ENCODE data around the gene UBA52. TPM values are rescaled to one million over a fixed set of nuclear protein-coding genes. Genes with fewer than 3 reads are reported as not detected.

Gene UBA52
- total and polyA plus RNA-seq, 2 of the 13 experiments (the other 11 are each of a cell fraction or from before 2014, with no cell fraction given), result 959 to 1,782 TPM

DNA sequence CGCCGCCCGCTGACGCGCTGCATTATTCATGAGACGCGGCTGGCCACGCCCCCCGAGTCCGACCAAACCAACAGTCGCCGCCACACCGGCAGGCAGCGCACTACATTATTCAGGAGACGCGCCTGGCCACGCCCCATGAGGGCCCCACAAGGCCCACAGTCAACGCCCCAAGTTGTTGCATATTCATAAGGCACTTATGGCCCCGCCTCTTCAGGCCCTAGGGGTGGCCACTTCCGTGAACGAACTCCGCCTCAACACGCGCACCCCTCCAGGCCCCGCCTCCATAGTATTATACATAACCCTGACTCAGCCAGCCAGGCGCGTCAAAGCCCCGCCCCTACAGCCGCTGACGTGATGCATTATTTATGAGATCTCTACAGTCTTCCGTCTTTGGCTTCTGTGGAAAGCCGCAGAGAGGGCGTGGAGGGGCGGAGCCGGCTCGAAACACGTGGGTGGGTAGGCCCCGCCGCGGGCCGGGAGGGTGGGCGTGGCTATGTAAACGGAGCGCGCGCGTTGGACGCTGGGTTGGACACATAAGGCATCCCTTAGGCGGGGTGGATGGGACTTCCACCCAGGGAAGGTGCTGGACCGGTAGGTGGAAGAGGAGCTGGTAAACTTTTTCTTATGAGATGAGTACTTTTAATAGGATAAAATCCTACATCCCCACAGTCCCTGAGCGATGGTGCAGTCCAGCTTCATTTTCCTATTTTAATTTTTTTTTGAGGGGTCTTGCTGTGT, 49.4 kb upstream of the UBA52 start (continued):
- TF ChIP-seq SMAD9 (CRISPR knock-in tag; IDR thresholded peaks at IDR 0.05) (no peak), EP300 (IDR thresholded peaks at IDR 0.05; ENCODE audit: low read depth in 2 of 2, low read length in 2 of 2) (0 out of 4 replicates have a peak, but pooled peaks of 1 of the 2 experiments have one; percentile 9), EP300 (CRISPR knock-in tag; IDR thresholded peaks at IDR 0.05; ENCODE audit: borderline replicate concordance) (no peak), ZNF281 (CRISPR knock-in tag; IDR thresholded peaks at IDR 0.05; ENCODE audit: borderline replicate concordance) (no peak), ATF1 (CRISPR knock-in tag; IDR thresholded peaks at IDR 0.05) (peak; percentile 67; the same call in 1 of the 2 replicates), ZNF143 (CRISPR knock-in tag; IDR thresholded peaks at IDR 0.05) (peak; percentile 88), ZNF747 (CRISPR knock-in tag; IDR thresholded peaks at IDR 0.05; ENCODE audit: borderline replicate concordance) (no peak), HNRNPLL (IDR thresholded peaks at IDR 0.05; ENCODE audit: low read depth, low read length, poor library complexity, severe bottlenecking) (peak; percentile 44), PAF1 (CRISPR knock-in tag; IDR thresholded peaks at IDR 0.05) (no peak), PAX8 (CRISPR knock-in tag; IDR thresholded peaks at IDR 0.05; ENCODE audit: borderline replicate concordance) (no peak), POLR2AphosphoS5 (IDR thresholded peaks at IDR 0.05; ENCODE audit: low read depth, low read length) (peak; percentile 63; the same call in 1 of the 2 replicates), SOX13 (IDR thresholded peaks at IDR 0.05) (no peak), SOX13 (CRISPR knock-in tag; conservative IDR thresholded peaks at IDR 0.05 in 1 of 2, IDR thresholded peaks at IDR 0.05 in 1 of 2) (no peak), ZNF772 (CRISPR knock-in tag; IDR thresholded peaks at IDR 0.05) (no peak), RBFOX2 (IDR thresholded peaks at IDR 0.05; ENCODE audit: low read depth, low read length) (0 out of 2 replicates have a peak, but pooled peaks have one; percentile 5), BCL3 (CRISPR knock-in tag; IDR thresholded peaks at IDR 0.05) (no peak), PHF21A (CRISPR knock-in tag; IDR thresholded peaks at IDR 0.05) (no peak)
- TF ChIP-seq, protein P1, sequence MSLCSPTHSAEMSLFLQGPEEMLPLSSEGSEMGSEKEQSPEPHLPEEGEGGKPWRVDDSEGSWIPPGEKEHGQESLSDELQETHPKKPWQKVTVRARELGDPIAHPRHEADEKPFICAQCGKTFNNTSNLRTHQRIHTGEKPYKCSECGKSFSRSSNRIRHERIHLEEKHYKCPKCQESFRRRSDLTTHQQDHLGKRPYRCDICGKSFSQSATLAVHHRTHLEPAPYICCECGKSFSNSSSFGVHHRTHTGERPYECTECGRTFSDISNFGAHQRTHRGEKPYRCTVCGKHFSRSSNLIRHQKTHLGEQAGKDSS (CRISPR knock-in tag; IDR thresholded peaks at IDR 0.05; ENCODE audit: borderline replicate concordance, low read depth), result no peak
- TF ChIP-seq, protein P2, sequence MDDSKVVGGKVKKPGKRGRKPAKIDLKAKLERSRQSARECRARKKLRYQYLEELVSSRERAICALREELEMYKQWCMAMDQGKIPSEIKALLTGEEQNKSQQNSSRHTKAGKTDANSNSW (CRISPR knock-in tag; IDR thresholded peaks at IDR 0.05; ENCODE audit: borderline replicate concordance), result no peak
- TF ChIP-seq, protein P3, sequence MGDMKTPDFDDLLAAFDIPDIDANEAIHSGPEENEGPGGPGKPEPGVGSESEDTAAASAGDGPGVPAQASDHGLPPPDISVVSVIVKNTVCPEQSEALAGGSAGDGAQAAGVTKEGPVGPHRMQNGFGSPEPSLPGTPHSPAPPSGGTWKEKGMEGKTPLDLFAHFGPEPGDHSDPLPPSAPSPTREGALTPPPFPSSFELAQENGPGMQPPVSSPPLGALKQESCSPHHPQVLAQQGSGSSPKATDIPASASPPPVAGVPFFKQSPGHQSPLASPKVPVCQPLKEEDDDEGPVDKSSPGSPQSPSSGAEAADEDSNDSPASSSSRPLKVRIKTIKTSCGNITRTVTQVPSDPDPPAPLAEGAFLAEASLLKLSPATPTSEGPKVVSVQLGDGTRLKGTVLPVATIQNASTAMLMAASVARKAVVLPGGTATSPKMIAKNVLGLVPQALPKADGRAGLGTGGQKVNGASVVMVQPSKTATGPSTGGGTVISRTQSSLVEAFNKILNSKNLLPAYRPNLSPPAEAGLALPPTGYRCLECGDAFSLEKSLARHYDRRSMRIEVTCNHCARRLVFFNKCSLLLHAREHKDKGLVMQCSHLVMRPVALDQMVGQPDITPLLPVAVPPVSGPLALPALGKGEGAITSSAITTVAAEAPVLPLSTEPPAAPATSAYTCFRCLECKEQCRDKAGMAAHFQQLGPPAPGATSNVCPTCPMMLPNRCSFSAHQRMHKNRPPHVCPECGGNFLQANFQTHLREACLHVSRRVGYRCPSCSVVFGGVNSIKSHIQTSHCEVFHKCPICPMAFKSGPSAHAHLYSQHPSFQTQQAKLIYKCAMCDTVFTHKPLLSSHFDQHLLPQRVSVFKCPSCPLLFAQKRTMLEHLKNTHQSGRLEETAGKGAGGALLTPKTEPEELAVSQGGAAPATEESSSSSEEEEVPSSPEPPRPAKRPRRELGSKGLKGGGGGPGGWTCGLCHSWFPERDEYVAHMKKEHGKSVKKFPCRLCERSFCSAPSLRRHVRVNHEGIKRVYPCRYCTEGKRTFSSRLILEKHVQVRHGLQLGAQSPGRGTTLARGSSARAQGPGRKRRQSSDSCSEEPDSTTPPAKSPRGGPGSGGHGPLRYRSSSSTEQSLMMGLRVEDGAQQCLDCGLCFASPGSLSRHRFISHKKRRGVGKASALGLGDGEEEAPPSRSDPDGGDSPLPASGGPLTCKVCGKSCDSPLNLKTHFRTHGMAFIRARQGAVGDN (CRISPR knock-in tag; IDR thresholded peaks at IDR 0.05), result peak; percentile 0; the same call in 1 of the 2 replicates
